GM23338 (cell line): ENCODE results near the gene SLC35F1. TPM values are rescaled to one million over a fixed set of nuclear protein-coding genes. Genes with fewer than 3 reads are reported as not detected.

Experiments used
- ATAC-seq: fragments of 200-7000 bp; cut with Tn5 transposase; 3 replicates; pipeline ENCODE4 v1.9.1; 2020
- DNase-seq: peaks from one replicate; pipeline ENCODE4 v3.0.0-alpha.2; 2015; ENCODE audit warnings: low spot score
- H2AFZ ChIP-seq: fragments of 200-600 bp; sonication (generic); 2 replicates; pipeline ENCODE4 v1.8.0; 2016; ENCODE audit warnings: antibody characterized with exemption, mild to moderate bottlenecking, moderate library complexity
- H3F3A ChIP-seq: fragments of 200-600 bp; sonication (generic); replicated peaks from 2 replicates; pipeline ENCODE4 v1.8.0; 2017; ENCODE audit warnings: antibody characterized with exemption, mixed run types, low read depth
- H3K27ac ChIP-seq: fragments of 200-600 bp; sonication (generic); 2 replicates; pipeline ENCODE4 v1.6.1; 2016; ENCODE audit warnings: low read depth
- H3K27me3 ChIP-seq: fragments of 200-600 bp; sonication (generic); 2 replicates; pipeline ENCODE4 v1.8.0; 2016; ENCODE audit warnings: mild to moderate bottlenecking, mixed run types, moderate library complexity; ENCODE audit not compliant: insufficient read depth
- H3K36me3 ChIP-seq: fragments of 200-600 bp; sonication (generic); 2 replicates; pipeline ENCODE4 v1.8.0; 2016; ENCODE audit warnings: mild to moderate bottlenecking; ENCODE audit not compliant: insufficient read depth
- H3K4me1 ChIP-seq: fragments of 200-600 bp; sonication (generic); 2 replicates; pipeline ENCODE4 v1.8.0; 2016; ENCODE audit warnings: mild to moderate bottlenecking, moderate library complexity; ENCODE audit not compliant: insufficient read depth
- H3K4me2 ChIP-seq: fragments of 200-600 bp; sonication (generic); 2 replicates; pipeline ENCODE4 v1.7.1; 2017; ENCODE audit warnings: mixed run types
- H3K4me3 ChIP-seq: fragments of 200-600 bp; sonication (generic); 2 replicates; pipeline ENCODE4 v1.6.1; 2016; ENCODE audit warnings: mixed run types
- H3K79me2 ChIP-seq: fragments of 200-600 bp; sonication (generic); replicated peaks from 2 replicates; pipeline ENCODE4 v1.8.0; 2017; ENCODE audit warnings: mild to moderate bottlenecking; ENCODE audit not compliant: insufficient read depth
- H3K9me2 ChIP-seq: fragments of 200-600 bp; sonication (generic); 2 replicates; pipeline ENCODE4 v1.8.0; 2017; ENCODE audit not compliant: insufficient read depth
- H4K20me1 ChIP-seq: fragments of 200-600 bp; sonication (generic); replicated peaks from 2 replicates; pipeline ENCODE4 v1.8.0; 2017; ENCODE audit warnings: mild to moderate bottlenecking; ENCODE audit not compliant: insufficient read depth
- H3K27ac Mint-ChIP-seq: 2 replicates; pipeline ENCODE4 v1.8.0; 2020; ENCODE audit warnings: inconsistent platforms, mild to moderate bottlenecking, moderate library complexity, mixed read lengths
- H3K27me3 Mint-ChIP-seq: 3 replicates; pipeline ENCODE4 v1.8.0; 2022; ENCODE audit warnings: low read depth, mild to moderate bottlenecking, moderate library complexity, mixed read lengths, inconsistent platforms; ENCODE audit not compliant: insufficient read depth, poor library complexity
- H3K36me3 Mint-ChIP-seq: 3 replicates; pipeline ENCODE4 v1.8.0; 2021; ENCODE audit warnings: low read depth, mild to moderate bottlenecking, inconsistent platforms, moderate library complexity, mixed read lengths
- H3K4me1 Mint-ChIP-seq: 3 replicates; pipeline ENCODE4 v1.8.0; 2020; ENCODE audit warnings: mild to moderate bottlenecking, inconsistent platforms, mixed read lengths
- H3K4me3 Mint-ChIP-seq: 3 replicates; pipeline ENCODE4 v1.8.0; 2021; ENCODE audit warnings: moderate library complexity, mild to moderate bottlenecking, inconsistent platforms, mixed read lengths
- H3K9me3 Mint-ChIP-seq: 3 replicates; pipeline ENCODE4 v1.8.0; 2020; ENCODE audit warnings: moderate library complexity, mild to moderate bottlenecking, inconsistent platforms, mixed read lengths
- CREB1 ChIP-seq: fragments of 250-450 bp; sonication (Bioruptor Pico); IDR thresholded peaks from 2 replicates; pipeline ENCODE4 v1.5.0; 2020; ENCODE audit warnings: low read depth, mild to moderate bottlenecking, moderate library complexity
- CTCF ChIP-seq, 2 experiments: fragments of 200-600 bp in 1 of 2; sonication (generic) in 1 of 2; conservative IDR thresholded peaks; 2 replicates each; pipeline versions ENCODE4 v1.5.1 to v1.6.1; 2016 to 2017; ENCODE audit warnings: antibody characterized with exemption in 2 of 2, low read depth in 2 of 2, mild to moderate bottlenecking in 2 of 2, moderate library complexity in 1 of 2
- ETS1 ChIP-seq: IDR thresholded peaks from 2 replicates; pipeline ENCODE4 v1.6.1; 2016; ENCODE audit warnings: antibody characterized with exemption
- EZH2 ChIP-seq: fragments of 200-600 bp; sonication (generic); IDR thresholded peaks from one replicate; pipeline ENCODE4 v1.8.0; 2017; ENCODE audit warnings: antibody characterized with exemption, mild to moderate bottlenecking, low read depth; ENCODE audit not compliant: unreplicated experiment
- EZH2phosphoT487 ChIP-seq: fragments of 200-600 bp; sonication (generic); IDR thresholded peaks from one replicate; pipeline ENCODE4 v1.8.1; 2018; ENCODE audit warnings: antibody characterized with exemption; ENCODE audit not compliant: unreplicated experiment
- NANOG ChIP-seq: IDR thresholded peaks from 2 replicates; pipeline ENCODE4 v1.6.1; 2016; ENCODE audit warnings: antibody characterized with exemption, borderline replicate concordance
- POLR2AphosphoS5 ChIP-seq: IDR thresholded peaks from 2 replicates; pipeline ENCODE4 v1.6.1; 2016; ENCODE audit warnings: antibody characterized with exemption, low read depth
- ZNF114 ChIP-seq: fragments of 250-450 bp; sonication (Bioruptor Pico); IDR thresholded peaks from 2 replicates; pipeline ENCODE4 v1.5.0; 2020; ENCODE audit warnings: mild to moderate bottlenecking, moderate library complexity
- ZNF331 ChIP-seq: fragments of 250-450 bp; sonication (Bioruptor Pico); IDR thresholded peaks from 2 replicates; pipeline ENCODE4 v1.5.0; 2020; ENCODE audit warnings: low read depth, mild to moderate bottlenecking, moderate library complexity
- ZNF462 ChIP-seq: fragments of 250-450 bp; sonication (Bioruptor Pico); IDR thresholded peaks from 2 replicates; pipeline ENCODE4 v1.5.0; 2020; ENCODE audit warnings: mild to moderate bottlenecking, moderate library complexity
- polyA plus RNA-seq: library from polyadenylated mRNA; unstranded; fragments of >200 nt; fragmentation: Nextera tagmentation; extraction: Ambion mirVana; gene quantifications from 2 replicates; pipeline ENCODE4 v1.2.1, GENCODE V29; 2016
- total RNA-seq: library from RNA; depleted of rRNA; stranded (reverse); fragments of >200 nt; shearing (Covaris generic); gene quantifications from 2 replicates; pipeline ENCODE4 v1.2.3, GENCODE V29; 2014

Gene SLC35F1
- total and polyA plus RNA-seq, 2 experiments from 2014 or later, result 3.0 to 10.3 TPM

GRCh38 chr6:118179048-118179447, 272.0 kb downstream of the SLC35F1 start (continued):
- TF ChIP-seq CTCF (conservative IDR thresholded peaks at IDR 0.05; ENCODE audit: low read depth in 2 of 2) (no peak), POLR2AphosphoS5 (no peak), ZNF462 (CRISPR knock-in tag) (no peak), ZNF331 (CRISPR knock-in tag) (no peak), CREB1 (CRISPR knock-in tag) (no peak), ZNF114 (CRISPR knock-in tag) (no peak)

- no peaks in the 10 kb centered on the region for H3K36me3 ChIP-seq
- H3K27me3 Mint-ChIP-seq, result no peaks in the 10 kb centered on the region
- H3K9me3 Mint-ChIP-seq, result no peaks in the 10 kb centered on the region
- no peaks in the 10 kb centered on the region for H4K20me1 ChIP-seq
- ATAC-seq (no peak), DNase-seq (no peak)
- no peaks in the 10 kb centered on the region for H3K9me2 ChIP-seq
- H3K36me3 Mint-ChIP-seq, result no peaks in the 10 kb centered on the region
- no peak overlapping the region for H2AFZ ChIP-seq
- no peaks in the 10 kb centered on the region for H3F3A ChIP-seq
- H3K27ac ChIP-seq, result no peak overlapping the region
- H3K79me2 ChIP-seq, result no peaks in the 10 kb centered on the region
- no peaks in the 10 kb centered on the region for H3K4me1 Mint-ChIP-seq
- H3K4me3 Mint-ChIP-seq, result no peak overlapping the region
- H3K27me3 ChIP-seq, result no peaks in the 10 kb centered on the region
- no peak overlapping the region for H3K27ac Mint-ChIP-seq
- no peak overlapping the region for H3K4me2 ChIP-seq
- no peaks in the 10 kb centered on the region for H3K4me1 ChIP-seq
- H3K4me3 ChIP-seq, result no peak overlapping the region
- TF ChIP-seq ETS1, result no peak
- TF ChIP-seq POLR2AphosphoS5, result no peak
- no peak for TF ChIP-seq EZH2
- no peak for TF ChIP-seq NANOG
- no peak for TF ChIP-seq ZNF331 (CRISPR knock-in tag)
- TF ChIP-seq ZNF114 (CRISPR knock-in tag), result no peak
- no peak for TF ChIP-seq CTCF (conservative IDR thresholded peaks at IDR 0.05; ENCODE audit: low read depth in 2 of 2)
- no peak for TF ChIP-seq EZH2phosphoT487
Measured at GRCh38 chr6:118186672-118187567, 279.9 kb downstream of the SLC35F1 start.
